H9 (cell line): ENCODE data around the gene PLEKHA7. TPM values are rescaled to one million over a fixed set of nuclear protein-coding genes. Genes with fewer than 3 reads are reported as not detected.

Experiments used
- DNase-seq: peaks from one replicate; pipeline ENCODE4 v3.0.0-alpha.2; 2017
- H2AFZ ChIP-seq: one replicate; pipeline ENCODE4 v1.6.1; 2013; ENCODE audit warnings: mild to moderate bottlenecking, low read length, control low read depth, moderate library complexity
- H2AK5ac ChIP-seq: 2 replicates; pipeline ENCODE4 v1.6.1; 2013; ENCODE audit warnings: low read length, control low read depth, mixed read lengths; ENCODE audit not compliant: insufficient read length
- H2BK120ac ChIP-seq: one replicate; pipeline ENCODE4 v1.6.1; 2013; ENCODE audit warnings: low read depth, mild to moderate bottlenecking, low read length, control low read depth, inconsistent platforms; ENCODE audit not compliant: poor library complexity, severe bottlenecking
- H2BK12ac ChIP-seq: 2 replicates; pipeline ENCODE4 v1.6.1; 2013; ENCODE audit warnings: low read length, control low read depth, mixed read lengths, low read depth; ENCODE audit not compliant: insufficient read length
- H2BK15ac ChIP-seq: 2 replicates; pipeline ENCODE4 v1.6.1; 2013; ENCODE audit warnings: low read depth, low read length, control low read depth
- H2BK20ac ChIP-seq: one replicate; pipeline ENCODE4 v1.6.1; 2013; ENCODE audit warnings: low read depth, mild to moderate bottlenecking, low read length, control low read depth, inconsistent platforms; ENCODE audit not compliant: poor library complexity, severe bottlenecking
- H2BK5ac ChIP-seq: 2 replicates; pipeline ENCODE4 v1.6.1; 2013; ENCODE audit warnings: low read length, control low read depth, mixed read lengths; ENCODE audit not compliant: insufficient read length
- H3K14ac ChIP-seq: 2 replicates; pipeline ENCODE4 v1.6.1; 2013; ENCODE audit warnings: low read length, control low read depth; ENCODE audit not compliant: insufficient read depth
- H3K18ac ChIP-seq: 2 replicates; pipeline ENCODE4 v1.6.1; 2013; ENCODE audit warnings: low read depth, mild to moderate bottlenecking, mixed read lengths, low read length, control low read depth; ENCODE audit not compliant: insufficient read length
- H3K23ac ChIP-seq: 2 replicates; pipeline ENCODE4 v1.6.1; 2013; ENCODE audit warnings: low read length, control low read depth, mixed read lengths, low read depth; ENCODE audit not compliant: insufficient read length
- H3K23me2 ChIP-seq: 2 replicates; pipeline ENCODE4 v1.6.1; 2013; ENCODE audit warnings: low read depth, mild to moderate bottlenecking, mixed read lengths, low read length, control low read depth; ENCODE audit not compliant: insufficient read length, poor library complexity, severe bottlenecking
- H3K27ac ChIP-seq: 2 replicates; pipeline ENCODE4 v1.5.1; 2013; ENCODE audit warnings: low read length, control low read depth, mixed read lengths, low read depth; ENCODE audit not compliant: insufficient read length
- H3K27me3 ChIP-seq: 2 replicates; pipeline ENCODE4 v1.6.1; 2013; ENCODE audit warnings: low read length, control low read depth, inconsistent platforms; ENCODE audit not compliant: insufficient read depth
- H3K4ac ChIP-seq: 2 replicates; pipeline ENCODE4 v1.6.1; 2013; ENCODE audit warnings: low read depth, mild to moderate bottlenecking, control low read depth, inconsistent platforms, low read length, moderate library complexity
- H3K4me1 ChIP-seq: 2 replicates; pipeline ENCODE4 v1.6.1; 2013; ENCODE audit warnings: low read length, control low read depth, inconsistent platforms; ENCODE audit not compliant: insufficient read depth
- H3K4me2 ChIP-seq: 2 replicates; pipeline ENCODE4 v1.6.1; 2013; ENCODE audit warnings: low read length, control low read depth, mixed read lengths; ENCODE audit not compliant: insufficient read length, insufficient read depth
- H3K56ac ChIP-seq: 2 replicates; pipeline ENCODE4 v1.6.1; 2013; ENCODE audit warnings: low read depth, mild to moderate bottlenecking, mixed read lengths, low read length, control low read depth; ENCODE audit not compliant: insufficient read length
- H3K79me1 ChIP-seq: 2 replicates; pipeline ENCODE4 v1.6.1; 2013; ENCODE audit warnings: low read depth, mild to moderate bottlenecking, moderate library complexity, low read length, control low read depth, inconsistent platforms; ENCODE audit not compliant: insufficient read depth, poor library complexity, severe bottlenecking
- H3K79me2 ChIP-seq: 2 replicates; pipeline ENCODE4 v1.6.1; 2013; ENCODE audit warnings: low read length, control low read depth, inconsistent platforms; ENCODE audit not compliant: insufficient read depth
- H3K9ac ChIP-seq: 2 replicates; pipeline ENCODE4 v1.6.1; 2013; ENCODE audit warnings: low read length, control low read depth, mixed read lengths; ENCODE audit not compliant: insufficient read length; ENCODE audit errors: extremely low read depth
- H3K9me3 ChIP-seq: one replicate; pipeline ENCODE4 v1.6.1; 2013; ENCODE audit warnings: low read depth, low read length, inconsistent platforms; ENCODE audit not compliant: control insufficient read depth
- H3T11ph ChIP-seq: one replicate; pipeline ENCODE4 v1.6.1; 2013; ENCODE audit warnings: mild to moderate bottlenecking, low read length, control low read depth, inconsistent platforms
- H4K20me1 ChIP-seq: one replicate; pipeline ENCODE4 v1.6.1; 2013; ENCODE audit not compliant: control insufficient read depth, insufficient read length, insufficient read depth
- H4K5ac ChIP-seq: 2 replicates; pipeline ENCODE4 v1.6.1; 2013; ENCODE audit warnings: low read depth, mild to moderate bottlenecking, mixed read lengths, low read length, control low read depth; ENCODE audit not compliant: insufficient read length
- H4K8ac ChIP-seq: replicated peaks from 2 replicates; pipeline ENCODE4 v1.6.1; 2013; ENCODE audit warnings: low read length, control low read depth, mixed read lengths, low read depth; ENCODE audit not compliant: insufficient read length
- H4K91ac ChIP-seq: 2 replicates; pipeline ENCODE4 v1.6.1; 2013; ENCODE audit warnings: low read depth, mild to moderate bottlenecking, moderate library complexity, mixed read lengths, low read length, control low read depth; ENCODE audit not compliant: insufficient read length
- H3K27ac Mint-ChIP-seq, 3 experiments: 2 replicates in 2 of 3; 3 replicates in 1 of 3; pipeline ENCODE4 v1.8.0; 2020 to 2021; ENCODE audit warnings: mixed read lengths in 3 of 3, mild to moderate bottlenecking in 1 of 3, moderate library complexity in 1 of 3
- H3K27me3 Mint-ChIP-seq: 2 replicates; pipeline ENCODE4 v1.8.0; 2021; ENCODE audit warnings: low read depth, mild to moderate bottlenecking, moderate library complexity, mixed read lengths
- H3K36me3 Mint-ChIP-seq, 3 experiments: 2 replicates in 2 of 3; 3 replicates in 1 of 3; pipeline ENCODE4 v1.8.0; 2020 to 2021; ENCODE audit warnings: low read depth in 3 of 3, mixed read lengths in 3 of 3; ENCODE audit not compliant: insufficient read depth in 1 of 3
- H3K4me1 Mint-ChIP-seq, 2 experiments: 2 replicates each; pipeline ENCODE4 v1.8.0; 2020; ENCODE audit warnings: mixed read lengths in 2 of 2
- H3K4me3 Mint-ChIP-seq, 2 experiments: 2 replicates in 1 of 2; 3 replicates in 1 of 2; pipeline ENCODE4 v1.8.0; 2020 to 2021; ENCODE audit warnings: mild to moderate bottlenecking in 2 of 2, mixed read lengths in 2 of 2, moderate library complexity in 1 of 2
- H3K9me3 Mint-ChIP-seq, 2 experiments: 2 replicates in 1 of 2; 3 replicates in 1 of 2; pipeline ENCODE4 v1.8.0; 2020; ENCODE audit warnings: mild to moderate bottlenecking in 2 of 2, mixed read lengths in 2 of 2, moderate library complexity in 1 of 2
- CTCF ChIP-seq: fragments of 200-600 bp; sonication (generic); conservative IDR thresholded peaks from 3 replicates; pipeline ENCODE4 v1.8.0; 2021; ENCODE audit warnings: antibody characterized with exemption, mild to moderate bottlenecking
- WGBS: extraction: QIAGEN DNeasy Blood & Tissue Kit; methylation state at CpG from one replicate; pipeline ENCODE4 v1.1.7; 2013; ENCODE audit warnings: missing lambda C conversion rate, low lambda C conversion rate, mixed read lengths; ENCODE audit not compliant: insufficient read length; ENCODE audit errors: extremely low coverage; 5-methylcytosine and 5-hydroxymethylcytosine counted together
- total RNA-seq: library from RNA; stranded (reverse); gene quantifications from 2 replicates; pipeline ENCODE4 v1.2.1, GENCODE V29; 2021

The PLEKHA7 gene
- total RNA-seq, 1 experiment from 2014 or later = 21.0 TPM

- no peaks in the 10 kb centered on the region for H3K79me2 ChIP-seq
- H3K9ac ChIP-seq = no peak overlapping the region
- H2AFZ ChIP-seq = no peak overlapping the region
- H2BK5ac ChIP-seq = no peak overlapping the region
- no peak overlapping the region for H3K4ac ChIP-seq
- H3K14ac ChIP-seq = no peak overlapping the region
- H3K4me2 ChIP-seq = no peak overlapping the region
- H3K9me3 ChIP-seq = no peaks in the 10 kb centered on the region
- TF ChIP-seq CTCF = no peak
- peaks cover 0 to 6% (median under 1%) of the 10 kb centered on the region in 3 experiments; a peak in 4 of 7 replicates for H3K36me3 Mint-ChIP-seq
- H3K27me3 ChIP-seq = no peaks in the 10 kb centered on the region
- H3K4me3 Mint-ChIP-seq = no peak overlapping the region
- H2BK15ac ChIP-seq = no peak overlapping the region
- no peaks in the 10 kb centered on the region for H3K9me3 Mint-ChIP-seq
- H2BK20ac ChIP-seq = no peak overlapping the region
- H3K23me2 ChIP-seq = no peaks in the 10 kb centered on the region
- H2BK120ac ChIP-seq = no peak overlapping the region
- no peak overlapping the region for H4K5ac ChIP-seq
- H3K27me3 Mint-ChIP-seq = no peaks in the 10 kb centered on the region
- H3K27ac ChIP-seq = no peak overlapping the region
- H4K20me1 ChIP-seq = no peaks in the 10 kb centered on the region
- no peak overlapping the region for H2AK5ac ChIP-seq
- no peak overlapping the region for H4K8ac ChIP-seq
- no peaks in the 10 kb centered on the region for H3K79me1 ChIP-seq
- H3K27ac Mint-ChIP-seq = no peak overlapping the region
- H4K91ac ChIP-seq = no peak overlapping the region
- WGBS = no CpG with 5 or more reads among the region's 10 CpGs
- DNase-seq = no peak
- peaks cover 23 to 26% of the 10 kb centered on the region in 2 experiments for H3K4me1 Mint-ChIP-seq
- H3K18ac ChIP-seq = no peak overlapping the region
- H3K23ac ChIP-seq = no peak overlapping the region
- H3K4me1 ChIP-seq = no peaks in the 10 kb centered on the region
- H2BK12ac ChIP-seq = no peak overlapping the region
- no peak overlapping the region for H3K56ac ChIP-seq
- H3T11ph ChIP-seq = no peak overlapping the region
Measured at GRCh38 chr11:16831316-16832192, 182.7 kb downstream of the PLEKHA7 start.
